GM19468 (cell line): Measurements from ENCODE around the gene RPH3AL.
"Not testable (repeated sequence)": the region's sequence is repeated elsewhere in the genome, so short reads cannot be mapped to it uniquely, and the experiment has no call there.

Experiments used
- ATAC-seq: cut with Tn5 transposase; IDR thresholded peaks from one replicate; pipeline ENCODE4 v1.9.1; 2021; ENCODE audit warnings: mild to moderate bottlenecking, moderate library complexity, moderate number of reproducible peaks; ENCODE audit not compliant: unreplicated experiment; ENCODE audit errors: extremely low read depth

RPH3AL gene

DNA sequence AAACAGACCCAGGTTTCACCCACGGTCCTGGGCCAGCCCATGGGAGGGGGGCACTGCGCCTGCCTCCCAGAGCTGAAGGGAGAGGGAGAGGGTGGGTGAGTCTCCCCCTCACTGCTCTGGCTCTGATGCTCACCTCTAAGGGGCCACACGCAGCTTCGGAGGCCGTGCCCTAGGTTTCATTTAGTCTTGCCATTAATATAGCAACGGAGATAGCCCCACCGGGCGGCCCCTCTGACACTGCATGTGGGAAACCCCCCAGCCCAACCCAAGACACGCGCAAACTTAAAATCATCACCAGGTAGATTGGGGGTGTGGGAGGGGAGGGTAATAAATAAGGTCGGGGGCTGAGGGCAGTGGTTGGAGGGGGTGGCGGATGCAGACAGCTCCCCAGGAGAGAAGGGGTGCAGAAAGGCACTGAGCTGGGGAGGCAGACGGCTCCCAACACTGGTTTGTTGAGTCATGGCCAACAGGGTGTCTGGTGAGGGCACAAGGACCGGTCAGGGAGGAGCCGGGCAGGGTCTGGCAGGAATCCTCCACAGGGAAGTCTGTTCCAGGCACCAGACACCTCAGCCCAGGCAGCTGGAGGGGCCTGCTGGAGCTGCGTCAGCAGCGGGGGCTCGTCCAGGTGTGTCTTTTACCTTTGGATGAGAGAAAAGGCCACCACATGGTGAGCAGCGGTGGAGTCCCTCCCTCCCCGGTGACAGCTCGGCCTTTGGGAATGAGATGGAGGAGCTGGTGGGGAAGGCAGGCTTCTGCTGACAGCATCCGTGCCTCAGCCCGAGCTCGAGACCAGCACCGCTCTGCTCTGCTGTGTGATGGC, 139.1 kb downstream of the RPH3AL start:
- ATAC-seq: no peak

DNA sequence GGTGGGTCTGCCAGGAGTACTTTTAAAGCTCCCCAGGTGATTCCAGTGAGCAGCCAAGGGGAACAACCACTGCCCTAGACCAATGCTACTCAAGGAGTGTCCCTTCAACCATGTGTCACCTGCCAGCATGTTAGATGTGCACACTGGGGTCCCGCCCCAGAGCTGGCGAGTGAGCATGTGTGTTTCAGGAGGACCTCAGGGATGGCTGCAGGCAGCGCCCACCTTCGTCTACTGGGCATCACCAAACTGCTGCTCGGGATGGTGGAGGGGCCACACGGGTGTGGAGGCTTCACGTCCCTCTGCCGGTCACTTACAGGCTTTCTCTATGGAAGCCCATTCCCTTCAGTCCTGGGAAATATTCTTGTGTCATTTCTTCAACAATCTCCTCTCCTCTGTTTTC, 142.2 kb downstream of the RPH3AL start:
- ATAC-seq: no peak

DNA sequence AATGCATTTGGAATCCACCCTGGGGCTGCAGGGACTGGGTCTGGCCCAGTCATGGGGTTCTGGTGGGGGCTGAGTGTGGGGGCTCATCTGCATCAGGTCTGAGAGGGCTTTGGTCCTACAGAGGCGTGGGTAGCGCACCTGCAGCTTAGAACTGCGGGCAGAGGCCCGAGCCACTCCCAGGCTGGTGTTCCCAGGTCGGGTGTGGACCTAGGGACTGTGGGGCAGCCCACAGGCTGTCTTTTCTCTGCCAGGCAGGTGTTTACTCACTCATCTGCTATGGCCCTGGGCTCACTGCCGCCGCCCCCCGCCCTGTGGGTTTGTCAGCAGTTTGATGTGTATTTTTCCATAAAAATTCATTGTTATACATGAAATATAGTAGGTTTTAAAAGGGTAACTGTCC, 144.2 kb downstream of the RPH3AL start:
- ATAC-seq: no peak

GRCh38 chr17:207775-208174, 144.8 kb downstream of the RPH3AL start:
- ATAC-seq: no peak

- no peak for ATAC-seq
Observed at GRCh38 chr17:206941-207560, 145.6 kb downstream of the RPH3AL start.

DNA sequence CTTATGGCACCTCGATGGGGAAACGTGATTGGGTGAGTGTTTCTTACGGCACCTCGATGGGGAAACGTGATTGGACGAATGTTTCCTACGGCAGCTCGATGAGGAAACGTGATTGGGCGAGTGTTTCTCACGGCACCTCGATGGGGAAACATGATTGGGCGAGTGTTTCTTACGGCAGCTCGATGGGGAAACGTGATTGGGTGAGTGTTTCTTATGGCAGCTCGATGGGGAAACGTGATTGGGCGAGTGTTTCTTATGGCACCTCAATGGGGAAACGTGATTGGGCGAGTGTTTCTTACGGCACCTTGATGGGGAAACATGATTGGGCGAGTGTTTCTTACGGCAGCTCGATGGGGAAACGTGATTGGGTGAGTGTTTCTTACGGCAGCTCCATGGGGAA, 146.1 kb downstream of the RPH3AL start:
- ATAC-seq: not testable (repeated sequence)

GRCh38 chr17:205817-206216, 146.8 kb downstream of the RPH3AL start:
- no peak for ATAC-seq

- no peak for ATAC-seq
Observed at GRCh38 chr17:205148-205669, 147.4 kb downstream of the RPH3AL start.

DNA sequence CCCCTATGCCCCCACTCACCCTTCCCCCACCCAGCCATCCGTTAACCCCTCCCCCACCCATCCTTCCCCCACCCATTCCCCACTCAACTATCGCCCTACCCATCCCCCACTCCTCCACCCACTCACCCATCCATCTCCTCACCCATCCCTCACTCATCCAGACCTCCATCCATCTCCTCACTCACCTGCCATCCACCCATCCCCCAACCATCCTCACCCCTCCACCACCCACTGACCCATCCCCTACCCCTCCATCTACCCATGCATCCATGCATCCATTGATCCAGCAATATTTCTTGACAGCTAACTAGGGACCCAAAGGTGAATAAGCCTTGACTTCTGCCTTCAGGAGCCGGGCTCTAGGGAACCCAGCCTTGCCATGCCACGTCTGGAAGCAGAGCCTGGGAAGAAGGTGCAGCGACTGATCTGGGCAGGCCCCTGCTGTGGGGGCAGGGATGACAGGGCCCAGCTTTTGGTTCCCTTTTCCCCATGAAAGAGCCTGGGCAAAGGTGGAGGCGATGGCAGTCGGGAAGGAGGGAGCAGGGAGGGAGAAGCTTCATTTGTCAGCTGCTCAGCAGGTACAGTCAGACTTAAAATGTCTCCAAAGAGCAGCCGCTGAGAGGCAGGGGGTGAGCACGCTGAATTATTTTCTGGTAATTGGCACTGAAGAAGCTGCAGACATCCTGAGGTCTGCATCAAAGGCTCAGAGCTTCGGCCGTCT, 148.0 kb downstream of the RPH3AL start:
- no peak for ATAC-seq

DNA sequence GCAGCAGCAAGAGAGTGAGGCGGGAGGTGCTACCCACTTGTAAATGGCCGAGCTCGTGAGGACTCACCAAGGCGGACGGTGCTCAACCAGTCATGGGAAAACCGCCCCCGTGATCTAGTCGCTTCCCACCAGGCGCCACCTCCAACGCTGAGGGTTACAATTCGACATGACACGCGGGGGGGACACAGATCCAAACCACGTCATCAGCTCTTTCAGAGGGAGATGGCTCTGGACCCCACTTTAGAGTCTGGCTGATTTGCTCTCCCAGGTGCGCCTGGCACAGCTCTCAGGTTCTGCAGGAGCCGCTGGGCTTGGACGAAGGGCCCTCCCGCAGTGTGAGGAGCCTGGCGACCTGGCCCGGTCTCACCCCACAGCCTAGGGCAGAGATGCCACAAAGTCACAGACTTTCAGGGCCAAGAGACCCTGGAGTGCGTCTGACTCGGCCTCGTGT, 150.1 kb downstream of the RPH3AL start:
- no peak for ATAC-seq

GRCh38 chr17:201736-202135, 150.9 kb downstream of the RPH3AL start:
- not testable (repeated sequence) for ATAC-seq

- ATAC-seq: not testable (repeated sequence)
Observed at GRCh38 chr17:201257-201656, 151.3 kb downstream of the RPH3AL start.

- ATAC-seq: no peak
Observed at GRCh38 chr17:200586-200985, 152.0 kb downstream of the RPH3AL start.

DNA sequence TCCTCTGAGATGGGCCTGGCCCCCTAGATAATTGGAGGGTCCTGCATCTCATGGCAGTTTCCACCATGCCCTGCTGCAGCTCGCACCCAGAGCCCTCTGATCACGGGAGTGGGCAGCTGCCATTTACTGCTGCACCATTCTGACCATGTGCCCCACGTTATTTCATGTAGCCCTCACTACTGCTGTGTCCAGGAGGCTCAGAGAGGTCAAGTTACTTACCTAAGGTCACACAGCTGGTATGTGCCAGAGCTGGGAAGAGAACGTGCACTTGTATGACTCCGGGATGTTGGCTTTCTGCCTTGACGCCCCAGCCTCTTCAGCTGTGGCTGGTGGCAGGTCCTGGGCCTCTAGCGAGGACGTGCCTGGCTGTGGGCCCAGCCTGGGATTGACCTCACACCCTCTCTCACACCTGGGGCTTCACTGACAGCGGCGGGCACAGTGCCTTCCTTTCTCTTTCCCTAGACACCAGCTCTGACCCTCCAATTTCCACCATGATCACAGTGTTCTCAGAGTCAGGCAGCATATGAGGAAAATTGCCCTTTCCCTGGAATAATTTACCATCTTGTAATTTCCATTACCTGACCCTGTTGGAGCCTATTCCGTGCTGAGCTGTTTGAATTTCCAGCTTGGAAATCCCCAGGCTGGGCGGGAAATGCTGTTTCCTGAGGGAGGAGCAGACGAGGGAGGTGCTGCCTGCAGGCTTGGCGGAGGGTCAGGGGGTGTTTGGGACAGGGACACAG, 152.6 kb downstream of the RPH3AL start:
- ATAC-seq: no peak

- no peak for ATAC-seq
Observed at GRCh38 chr17:199191-199604, 153.4 kb downstream of the RPH3AL start.

DNA sequence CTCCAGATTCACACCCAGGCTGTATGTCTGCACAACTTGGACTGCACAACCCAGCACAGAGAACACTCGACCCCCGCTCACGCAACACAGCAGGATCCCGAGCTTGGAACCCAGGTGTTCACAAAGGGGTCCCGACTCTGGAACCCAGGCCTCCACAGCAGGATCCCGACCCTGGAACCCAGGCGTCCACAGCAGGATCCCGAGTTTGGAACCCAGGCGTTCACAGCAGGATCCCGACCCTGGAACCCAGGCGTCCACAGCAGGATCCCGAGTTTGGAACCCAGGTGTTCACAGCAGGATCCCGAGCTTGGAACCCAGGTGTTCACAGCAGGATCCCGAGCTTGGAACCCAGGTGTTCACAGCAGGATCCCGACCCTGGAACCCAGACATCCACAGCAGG, 154.4 kb downstream of the RPH3AL start:
- ATAC-seq: not testable (repeated sequence)

- no peak for ATAC-seq
Observed at GRCh38 chr17:197352-197751, 155.3 kb downstream of the RPH3AL start.

DNA sequence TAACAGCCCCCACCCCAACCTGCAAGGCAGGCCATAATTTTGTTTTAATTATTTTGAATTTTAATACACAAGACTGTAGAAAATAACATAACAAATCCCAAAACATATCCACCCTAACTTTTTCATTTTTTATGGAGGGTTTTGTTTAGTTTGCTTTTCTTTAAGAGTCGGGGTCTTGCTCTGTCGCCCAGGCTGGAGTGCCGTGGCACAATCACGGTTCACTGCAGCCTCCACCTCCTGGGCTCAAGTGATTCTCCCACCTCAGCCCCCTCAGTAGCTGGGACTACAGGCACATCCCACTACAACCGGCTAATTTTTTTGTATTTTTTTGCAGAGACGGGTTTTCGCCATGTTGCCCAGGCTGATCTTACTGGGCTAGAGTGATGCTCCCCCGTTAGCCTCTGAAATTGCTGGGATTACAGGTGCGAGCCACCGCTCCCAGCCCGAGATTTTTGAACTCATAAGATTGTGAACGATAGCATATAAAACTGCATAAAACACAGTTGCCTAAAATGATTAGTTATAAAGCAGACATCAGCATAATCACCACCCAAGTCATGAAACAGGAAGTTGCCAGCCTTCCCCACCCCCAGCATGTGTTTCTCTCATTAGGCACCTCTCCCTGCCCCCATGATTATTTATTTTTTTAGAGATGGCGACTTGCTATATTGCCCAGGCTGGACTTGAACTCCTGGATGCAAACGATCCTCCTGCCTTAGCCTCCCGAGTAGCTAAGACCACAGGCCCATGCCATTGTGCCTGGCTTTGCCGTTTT, 157.6 kb downstream of the RPH3AL start:
- ATAC-seq: no peak
